CD4-positive, alpha-beta T cell (primary cell): ENCODE measurements around the gene PDLIM5. TPM values are rescaled to one million over a fixed set of nuclear protein-coding genes. Genes with fewer than 3 reads are reported as not detected.

Experiments
- ATAC-seq: fragments of 200-7000 bp; cut with Tn5 transposase; one replicate; pipeline ENCODE4 v1.10.0; 2022; ENCODE audit warnings: mild to moderate bottlenecking; ENCODE audit not compliant: poor library complexity
- CTCF ChIA-PET: fragments of 350-600 bp; sonication (Branson Sonifier 250); formaldehyde crosslinking; loops from one replicate; lab custom pipeline; 2021; ENCODE audit warnings: antibody characterized with exemption, inconsistent platforms; lab: Charles Lee
- POLR2A ChIA-PET: fragments of 350-600 bp; sonication (Branson Sonifier 250); formaldehyde crosslinking; loops from one replicate; lab custom pipeline; 2021; ENCODE audit warnings: antibody characterized with exemption, inconsistent platforms; lab: Charles Lee
- DNase-seq, 14 experiments: peaks; one replicate each; pipeline ENCODE4 v3.0.0-alpha.2; 2013 to 2020; ENCODE audit warnings: mixed read lengths in 2 of 14
- H3K27ac ChIP-seq, 2 donors: one replicate each; pipeline versions ENCODE4 v1.5.1 to v1.7.0; 2013; ENCODE audit warnings: low read length in 2 of 2, low read depth in 1 of 2, mild to moderate bottlenecking in 1 of 2
- H3K27me3 ChIP-seq, 2 experiments: 1 replicate in 1 of 2; 2 replicates in 1 of 2; pipeline versions ENCODE4 v1.6.1 to v1.7.0; 2013; ENCODE audit warnings: low read length in 2 of 2, control low read depth in 1 of 2, mild to moderate bottlenecking in 1 of 2, moderate library complexity in 1 of 2; ENCODE audit not compliant: insufficient read depth in 2 of 2, control insufficient read depth in 1 of 2
- H3K36me3 ChIP-seq: one replicate; pipeline ENCODE4 v1.6.1; 2013; ENCODE audit warnings: low read length, control low read depth; ENCODE audit not compliant: insufficient read depth
- H3K4me1 ChIP-seq: one replicate; pipeline ENCODE4 v1.6.1; 2013; ENCODE audit warnings: low read length, control low read depth; ENCODE audit not compliant: insufficient read depth
- H3K4me3 ChIP-seq: one replicate; pipeline ENCODE4 v1.5.1; 2013; ENCODE audit warnings: mild to moderate bottlenecking, low read length, moderate library complexity
- H3K9me3 ChIP-seq, 2 experiments: 1 replicate in 1 of 2; 2 replicates in 1 of 2; pipeline versions ENCODE4 v1.6.1 to v1.7.0; 2013; ENCODE audit warnings: low read length in 2 of 2, mild to moderate bottlenecking in 2 of 2, control low read depth in 1 of 2, moderate library complexity in 1 of 2; ENCODE audit not compliant: control insufficient read depth in 1 of 2, insufficient read depth in 1 of 2
- H3K27ac Mint-ChIP-seq: one replicate; pipeline ENCODE4 v1.8.0; 2020; ENCODE audit warnings: mixed read lengths
- H3K27me3 Mint-ChIP-seq: one replicate; pipeline ENCODE4 v1.8.0; 2021; ENCODE audit warnings: mixed read lengths
- H3K36me3 Mint-ChIP-seq: one replicate; pipeline ENCODE4 v1.8.0; 2021; ENCODE audit warnings: low read depth, mixed read lengths
- H3K4me1 Mint-ChIP-seq: one replicate; pipeline ENCODE4 v1.8.0; 2021; ENCODE audit warnings: low read depth, mixed read lengths
- H3K4me3 Mint-ChIP-seq: one replicate; pipeline ENCODE4 v1.8.0; 2020; ENCODE audit warnings: mild to moderate bottlenecking, mixed read lengths
- H3K9me3 Mint-ChIP-seq: one replicate; pipeline ENCODE4 v1.8.0; 2020; ENCODE audit warnings: mixed read lengths
- intact Hi-C, 2 experiments: fragments of 100-400 bp; cut with DNase I in 1 of 2; cut with micrococcal nuclease in 1 of 2; formaldehyde crosslinking; loops; one replicate each; pipeline versions ENCODE4 v1.15.1 to v1.9.0; 2023 to 2025; cut with DNase I, micrococcal nuclease
- total RNA-seq, 174 experiments: library from RNA in 2 of 174; stranded (reverse) in 2 of 174; gene quantifications; one replicate each; pipeline ENCODE4 v1.2.3 and lab custom pipeline; 2021 to 2026
- TF ChIP-seq, protein P1 (sequence below): fragments of 200-600 bp; IDR thresholded peaks from one replicate; pipeline ENCODE4 v1.8.0; 2022; ENCODE audit warnings: antibody characterized with exemption, mild to moderate bottlenecking

PDLIM5 gene
- total RNA-seq, 2 experiments from 2014 or later: 23.0 to 23.1 TPM

DNA sequence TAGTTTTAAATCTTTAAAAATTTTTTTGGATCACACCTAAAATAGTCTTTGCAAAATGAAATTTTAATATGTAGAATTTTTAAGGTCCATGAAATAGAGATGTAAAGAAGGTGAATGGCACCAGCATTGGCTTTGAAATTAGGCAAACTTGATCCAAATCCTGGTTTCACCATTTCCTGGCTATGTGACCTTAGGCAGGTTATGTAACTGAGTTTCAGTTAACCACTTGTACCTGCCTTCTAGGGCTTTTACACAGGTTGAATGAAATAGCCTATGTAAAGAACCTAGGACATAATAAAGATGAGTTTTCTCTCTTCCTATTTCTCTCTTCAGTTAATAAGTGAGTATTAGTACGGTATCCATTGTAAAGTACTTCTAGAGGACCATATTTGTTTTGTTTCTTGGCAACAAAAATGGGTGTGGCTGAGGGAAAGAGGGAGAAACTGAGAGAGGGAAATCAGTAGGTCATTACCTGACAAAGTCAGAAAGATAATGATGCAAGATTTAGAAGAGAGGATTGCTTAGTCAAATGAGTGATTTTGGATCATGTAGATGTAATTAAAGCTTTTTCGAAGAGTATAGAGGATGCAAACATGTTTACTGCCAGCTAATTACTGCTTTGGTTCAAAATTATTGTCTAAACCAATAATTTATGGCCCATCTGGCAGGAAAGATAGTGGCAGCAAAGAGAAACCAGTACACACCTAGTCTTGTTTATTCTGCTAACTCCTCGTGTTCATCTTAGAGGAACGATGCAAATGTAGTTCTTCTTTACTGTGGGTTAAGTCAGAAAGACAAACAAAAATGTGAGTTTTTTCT, 81.9 kb downstream of the PDLIM5 start:
- Mint-ChIP-seq H3K4me3 (no peak overlapping the region), H3K9me3 (no peaks in the 10 kb centered on the region), H3K27me3 (no peaks in the 10 kb centered on the region), H3K27ac (no peak overlapping the region), H3K4me1 (no peaks in the 10 kb centered on the region), H3K36me3 (no peaks in the 10 kb centered on the region)
- Histone ChIP-seq H3K36me3 (no peaks in the 10 kb centered on the region), H3K4me1 (no peaks in the 10 kb centered on the region), H3K27ac (no peak overlapping the region), H3K4me3 (no peak overlapping the region), H3K27me3 (no peaks in the 10 kb centered on the region), H3K9me3 (no peaks in the 10 kb centered on the region)
- ChIA-PET POLR2A (no interaction called here), CTCF (no interaction called here)
- no peak for DNase-seq
- no peak for ATAC-seq
- intact Hi-C loops: no loop called here
- TF ChIP-seq, protein P1, sequence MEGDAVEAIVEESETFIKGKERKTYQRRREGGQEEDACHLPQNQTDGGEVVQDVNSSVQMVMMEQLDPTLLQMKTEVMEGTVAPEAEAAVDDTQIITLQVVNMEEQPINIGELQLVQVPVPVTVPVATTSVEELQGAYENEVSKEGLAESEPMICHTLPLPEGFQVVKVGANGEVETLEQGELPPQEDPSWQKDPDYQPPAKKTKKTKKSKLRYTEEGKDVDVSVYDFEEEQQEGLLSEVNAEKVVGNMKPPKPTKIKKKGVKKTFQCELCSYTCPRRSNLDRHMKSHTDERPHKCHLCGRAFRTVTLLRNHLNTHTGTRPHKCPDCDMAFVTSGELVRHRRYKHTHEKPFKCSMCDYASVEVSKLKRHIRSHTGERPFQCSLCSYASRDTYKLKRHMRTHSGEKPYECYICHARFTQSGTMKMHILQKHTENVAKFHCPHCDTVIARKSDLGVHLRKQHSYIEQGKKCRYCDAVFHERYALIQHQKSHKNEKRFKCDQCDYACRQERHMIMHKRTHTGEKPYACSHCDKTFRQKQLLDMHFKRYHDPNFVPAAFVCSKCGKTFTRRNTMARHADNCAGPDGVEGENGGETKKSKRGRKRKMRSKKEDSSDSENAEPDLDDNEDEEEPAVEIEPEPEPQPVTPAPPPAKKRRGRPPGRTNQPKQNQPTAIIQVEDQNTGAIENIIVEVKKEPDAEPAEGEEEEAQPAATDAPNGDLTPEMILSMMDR: no peak

DNA sequence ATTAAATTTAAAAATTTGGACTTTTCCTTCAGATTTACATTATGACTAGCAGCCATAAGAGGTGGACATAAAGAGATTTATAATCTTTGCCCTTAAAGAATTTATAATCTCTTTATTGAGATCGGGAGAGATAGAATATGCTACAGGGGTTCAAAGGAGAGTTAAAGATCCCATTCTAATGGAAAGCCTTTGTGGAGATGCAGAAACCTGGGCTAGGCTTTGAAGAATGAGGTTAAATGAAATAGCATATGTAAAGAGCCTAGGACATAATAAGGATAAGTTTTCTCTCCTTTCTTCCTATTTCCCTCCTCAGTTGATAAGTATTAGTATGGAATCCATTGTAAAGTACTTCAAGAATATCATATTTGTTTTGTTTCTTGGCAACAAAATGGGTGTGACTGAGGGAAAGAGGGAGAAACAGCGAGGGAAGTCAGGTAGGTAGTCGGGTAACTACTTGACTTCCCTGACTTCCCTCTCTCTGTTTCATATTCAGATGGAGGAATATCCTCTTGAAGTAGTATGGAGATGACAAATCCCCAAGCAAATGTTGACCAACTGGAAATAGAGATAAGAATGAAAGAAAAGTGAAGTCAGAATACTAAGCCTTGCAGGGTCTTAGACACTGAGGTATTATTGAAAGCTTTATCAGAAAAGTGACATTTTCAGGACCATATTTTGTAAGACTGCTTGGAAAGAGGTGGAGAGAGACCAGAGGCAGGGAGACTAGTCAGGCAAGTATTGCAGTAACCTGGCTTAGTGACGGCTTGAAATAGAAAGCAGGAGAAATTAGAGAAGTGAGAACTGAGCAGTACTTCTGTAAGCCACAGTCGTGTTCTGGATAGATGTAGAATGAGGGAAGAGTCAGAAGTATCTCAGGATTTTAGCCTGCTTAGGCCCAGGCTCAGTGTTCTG, 82.9 kb downstream of the PDLIM5 start:
- no peak overlapping the region for H3K4me3 Mint-ChIP-seq
- H3K27ac Mint-ChIP-seq: no peak overlapping the region
- CTCF ChIA-PET: no interaction called here
- H3K27me3 Mint-ChIP-seq: no peaks in the 10 kb centered on the region
- no peaks in the 10 kb centered on the region for H3K9me3 Mint-ChIP-seq
- POLR2A ChIA-PET: no interaction called here
- no peaks in the 10 kb centered on the region for H3K27me3 ChIP-seq
- TF ChIP-seq, protein P1: no peak
- H3K4me1 ChIP-seq: no peaks in the 10 kb centered on the region
- no peak overlapping the region for H3K4me3 ChIP-seq
- H3K27ac ChIP-seq: no peak overlapping the region
- intact Hi-C loops: no loop called here
- no peaks in the 10 kb centered on the region for H3K4me1 Mint-ChIP-seq
- H3K36me3 ChIP-seq: no peaks in the 10 kb centered on the region
- ATAC-seq (no peak), DNase-seq (peak in 2 of 14 experiments; percentile 10 to 13)
- H3K9me3 ChIP-seq: no peaks in the 10 kb centered on the region
- H3K36me3 Mint-ChIP-seq: peaks cover 4% of the 10 kb centered on the region

DNA sequence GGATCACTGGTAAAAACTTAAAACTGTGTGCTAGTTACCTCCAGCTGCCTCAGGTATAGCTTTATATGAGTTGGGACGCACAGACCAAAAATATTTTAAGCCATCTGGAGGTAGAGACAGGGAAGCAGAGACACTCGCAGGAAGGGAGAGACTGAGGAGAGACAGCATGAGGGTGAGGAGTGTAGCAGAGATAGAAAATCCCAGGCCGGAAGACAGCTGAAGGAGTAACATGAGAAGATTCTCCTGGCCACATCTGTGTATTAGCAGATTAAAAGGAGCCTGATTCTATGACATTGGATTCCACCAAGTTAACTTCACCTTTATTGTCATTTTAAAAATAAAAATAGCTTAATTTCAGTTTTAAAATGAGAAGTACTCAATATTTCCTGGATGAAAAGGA, 84.3 kb downstream of the PDLIM5 start:
- Mint-ChIP-seq H3K36me3 (peaks cover 5% of the 10 kb centered on the region), H3K4me1 (no peaks in the 10 kb centered on the region), H3K9me3 (no peaks in the 10 kb centered on the region), H3K27ac (no peak overlapping the region), H3K4me3 (no peak overlapping the region), H3K27me3 (no peaks in the 10 kb centered on the region)
- DNase-seq (no peak), ATAC-seq (no peak)
- no peak overlapping the region for H3K4me3 ChIP-seq
- no peaks in the 10 kb centered on the region for H3K36me3 ChIP-seq
- no peaks in the 10 kb centered on the region for H3K4me1 ChIP-seq
- ChIA-PET POLR2A (no interaction called here), CTCF (interaction anchor here (0.7 kb wide), 1 partner anchor 107 kb away, joined by 3 read pairs; no protein-coding TSS in a partner anchor)
- intact Hi-C loops: no loop called here
- H3K9me3 ChIP-seq: no peaks in the 10 kb centered on the region
- no peaks in the 10 kb centered on the region for H3K27me3 ChIP-seq
- TF ChIP-seq, protein P1: no peak
- H3K27ac ChIP-seq: no peak overlapping the region
